Measurements from ENCODE around the gene SLMAP.

The SLMAP gene

DNA sequence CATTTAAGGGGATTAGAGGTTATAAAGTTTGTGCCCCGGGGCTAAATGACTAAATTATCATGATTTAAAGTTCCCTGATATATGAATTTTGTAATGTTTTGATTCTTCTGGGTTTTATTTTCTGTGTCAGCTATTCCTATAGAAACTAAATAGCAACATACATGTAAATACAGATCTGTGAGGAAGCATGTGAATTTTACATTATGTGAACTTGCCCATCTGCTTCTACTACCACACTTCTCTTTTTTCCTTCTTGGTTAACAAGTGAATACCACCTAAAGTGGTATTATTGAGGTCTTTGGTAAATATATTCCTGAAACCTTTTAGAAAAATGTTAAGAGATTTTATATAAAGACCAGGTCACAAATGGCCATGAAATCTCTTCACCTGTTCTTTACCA is 29.3 kb downstream of the SLMAP start:
- TF ChIP-seq, protein P1, sequence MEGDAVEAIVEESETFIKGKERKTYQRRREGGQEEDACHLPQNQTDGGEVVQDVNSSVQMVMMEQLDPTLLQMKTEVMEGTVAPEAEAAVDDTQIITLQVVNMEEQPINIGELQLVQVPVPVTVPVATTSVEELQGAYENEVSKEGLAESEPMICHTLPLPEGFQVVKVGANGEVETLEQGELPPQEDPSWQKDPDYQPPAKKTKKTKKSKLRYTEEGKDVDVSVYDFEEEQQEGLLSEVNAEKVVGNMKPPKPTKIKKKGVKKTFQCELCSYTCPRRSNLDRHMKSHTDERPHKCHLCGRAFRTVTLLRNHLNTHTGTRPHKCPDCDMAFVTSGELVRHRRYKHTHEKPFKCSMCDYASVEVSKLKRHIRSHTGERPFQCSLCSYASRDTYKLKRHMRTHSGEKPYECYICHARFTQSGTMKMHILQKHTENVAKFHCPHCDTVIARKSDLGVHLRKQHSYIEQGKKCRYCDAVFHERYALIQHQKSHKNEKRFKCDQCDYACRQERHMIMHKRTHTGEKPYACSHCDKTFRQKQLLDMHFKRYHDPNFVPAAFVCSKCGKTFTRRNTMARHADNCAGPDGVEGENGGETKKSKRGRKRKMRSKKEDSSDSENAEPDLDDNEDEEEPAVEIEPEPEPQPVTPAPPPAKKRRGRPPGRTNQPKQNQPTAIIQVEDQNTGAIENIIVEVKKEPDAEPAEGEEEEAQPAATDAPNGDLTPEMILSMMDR (conservative IDR thresholded peaks at IDR 0.05; ENCODE audit: low read depth, low read length): no peak
- H3K36me3 ChIP-seq (ENCODE audit: insufficient read depth): no peaks in the 10 kb centered on the region
- no peak overlapping the region for H3K4me2 ChIP-seq
- no peaks in the 10 kb centered on the region for H3K79me2 ChIP-seq (ENCODE audit: insufficient read depth, low read depth)
- no peaks in the 10 kb centered on the region for H4K20me1 ChIP-seq (ENCODE audit: insufficient read depth)
- no peaks in the 10 kb centered on the region for H3K27me3 ChIP-seq (ENCODE audit: insufficient read depth, low read depth)
- no peak overlapping the region for H3K9ac ChIP-seq
- peaks cover 14% of the 10 kb centered on the region for H3K4me1 ChIP-seq (ENCODE audit: low read depth, poor library complexity, severe bottlenecking)
- H3K27ac ChIP-seq: no peak overlapping the region
- no peak overlapping the region for H2AFZ ChIP-seq (ENCODE audit: low read depth)
- no peak overlapping the region for H3K4me3 ChIP-seq (IDR thresholded peaks at IDR 0.05; ENCODE audit: insufficient read depth, low read depth, low read length)

DNA sequence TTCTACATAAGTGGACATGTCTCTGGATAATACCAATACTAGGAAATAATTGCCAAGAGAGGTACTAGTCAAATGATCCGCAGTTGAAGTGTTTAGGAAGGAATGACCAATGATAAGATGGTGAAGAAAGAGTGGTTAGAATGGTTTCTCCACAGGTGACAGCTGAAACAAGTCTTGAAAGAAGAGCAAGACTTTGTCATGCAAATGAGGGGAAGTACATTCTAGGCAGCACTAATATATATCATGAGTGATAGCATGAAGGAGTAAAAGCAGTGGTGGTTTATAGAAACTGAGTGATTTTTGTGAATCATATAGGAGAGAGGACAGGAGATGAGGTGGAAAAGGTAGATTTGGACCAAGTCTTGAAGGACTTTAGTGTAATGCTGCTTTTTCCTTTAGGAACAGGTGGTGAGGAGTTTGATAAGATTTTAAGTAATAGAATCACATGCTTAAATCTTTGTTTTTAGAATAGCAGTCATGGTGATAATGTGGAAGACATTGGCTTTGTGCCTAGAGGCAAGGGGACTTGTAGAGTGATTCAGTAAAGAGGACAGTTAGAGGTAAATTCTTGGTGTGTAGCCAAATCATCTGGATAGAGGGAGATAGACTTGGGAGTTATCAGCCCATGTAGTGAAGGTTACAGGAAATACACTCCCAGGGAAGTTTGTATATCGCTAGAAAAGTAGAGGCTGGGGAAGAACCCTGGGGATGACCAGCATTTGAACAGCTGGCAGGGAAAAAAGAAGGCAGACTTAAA is 31.9 kb downstream of the SLMAP start:
- Histone ChIP-seq H3K4me3 (IDR thresholded peaks at IDR 0.05; ENCODE audit: insufficient read depth, low read depth, low read length) (no peak overlapping the region), H3K79me2 (ENCODE audit: insufficient read depth, low read depth) (no peaks in the 10 kb centered on the region), H3K9ac (no peak overlapping the region), H3K4me2 (peak overlapping the region; percentile 22; the same call in 1 of the 2 replicates), H3K36me3 (ENCODE audit: insufficient read depth) (no peaks in the 10 kb centered on the region), H3K27ac (no peak overlapping the region), H3K27me3 (ENCODE audit: insufficient read depth, low read depth) (no peaks in the 10 kb centered on the region), H4K20me1 (ENCODE audit: insufficient read depth) (no peaks in the 10 kb centered on the region), H3K4me1 (ENCODE audit: low read depth, poor library complexity, severe bottlenecking) (peaks cover 14% of the 10 kb centered on the region), H2AFZ (ENCODE audit: low read depth) (no peak overlapping the region)
- TF ChIP-seq, protein P1 (conservative IDR thresholded peaks at IDR 0.05; ENCODE audit: low read depth, low read length): no peak

GRCh38 chr3:57788624-57789018 is 32.5 kb downstream of the SLMAP start:
- Histone ChIP-seq H3K27me3 (ENCODE audit: insufficient read depth, low read depth) (no peaks in the 10 kb centered on the region), H3K4me2 (no peak overlapping the region), H3K79me2 (ENCODE audit: insufficient read depth, low read depth) (no peaks in the 10 kb centered on the region), H4K20me1 (ENCODE audit: insufficient read depth) (no peaks in the 10 kb centered on the region), H3K27ac (no peak overlapping the region), H3K4me1 (ENCODE audit: low read depth, poor library complexity, severe bottlenecking) (peaks cover 14% of the 10 kb centered on the region), H3K36me3 (ENCODE audit: insufficient read depth) (no peaks in the 10 kb centered on the region), H3K4me3 (IDR thresholded peaks at IDR 0.05; ENCODE audit: insufficient read depth, low read depth, low read length) (no peak overlapping the region), H3K9ac (no peak overlapping the region), H2AFZ (ENCODE audit: low read depth) (no peak overlapping the region)
- TF ChIP-seq, protein P1 (conservative IDR thresholded peaks at IDR 0.05; ENCODE audit: low read depth, low read length): no peak

GRCh38 chr3:57791245-57791644 is 35.1 kb downstream of the SLMAP start:
- H4K20me1 ChIP-seq (ENCODE audit: insufficient read depth): no peaks in the 10 kb centered on the region
- no peak overlapping the region for H3K4me3 ChIP-seq (IDR thresholded peaks at IDR 0.05; ENCODE audit: insufficient read depth, low read depth, low read length)
- TF ChIP-seq, protein P1 (conservative IDR thresholded peaks at IDR 0.05; ENCODE audit: low read depth, low read length): no peak
- H3K27ac ChIP-seq: no peak overlapping the region
- peaks cover 8% of the 10 kb centered on the region; the same call in 1 of the 2 replicates for H3K79me2 ChIP-seq (ENCODE audit: insufficient read depth, low read depth)
- no peak overlapping the region for H2AFZ ChIP-seq (ENCODE audit: low read depth)
- H3K4me1 ChIP-seq (ENCODE audit: low read depth, poor library complexity, severe bottlenecking): peaks cover 14% of the 10 kb centered on the region
- H3K9ac ChIP-seq: no peak overlapping the region
- H3K4me2 ChIP-seq: no peak overlapping the region
- no peaks in the 10 kb centered on the region for H3K36me3 ChIP-seq (ENCODE audit: insufficient read depth)
- no peaks in the 10 kb centered on the region for H3K27me3 ChIP-seq (ENCODE audit: insufficient read depth, low read depth)

Data from KMS-11 (cell line).